Measurements from ENCODE around the gene RAP1GAP2.
A peak's percentile ranks its signal among the peaks of the same experiment; 100 is the strongest.

The RAP1GAP2 gene

DNA sequence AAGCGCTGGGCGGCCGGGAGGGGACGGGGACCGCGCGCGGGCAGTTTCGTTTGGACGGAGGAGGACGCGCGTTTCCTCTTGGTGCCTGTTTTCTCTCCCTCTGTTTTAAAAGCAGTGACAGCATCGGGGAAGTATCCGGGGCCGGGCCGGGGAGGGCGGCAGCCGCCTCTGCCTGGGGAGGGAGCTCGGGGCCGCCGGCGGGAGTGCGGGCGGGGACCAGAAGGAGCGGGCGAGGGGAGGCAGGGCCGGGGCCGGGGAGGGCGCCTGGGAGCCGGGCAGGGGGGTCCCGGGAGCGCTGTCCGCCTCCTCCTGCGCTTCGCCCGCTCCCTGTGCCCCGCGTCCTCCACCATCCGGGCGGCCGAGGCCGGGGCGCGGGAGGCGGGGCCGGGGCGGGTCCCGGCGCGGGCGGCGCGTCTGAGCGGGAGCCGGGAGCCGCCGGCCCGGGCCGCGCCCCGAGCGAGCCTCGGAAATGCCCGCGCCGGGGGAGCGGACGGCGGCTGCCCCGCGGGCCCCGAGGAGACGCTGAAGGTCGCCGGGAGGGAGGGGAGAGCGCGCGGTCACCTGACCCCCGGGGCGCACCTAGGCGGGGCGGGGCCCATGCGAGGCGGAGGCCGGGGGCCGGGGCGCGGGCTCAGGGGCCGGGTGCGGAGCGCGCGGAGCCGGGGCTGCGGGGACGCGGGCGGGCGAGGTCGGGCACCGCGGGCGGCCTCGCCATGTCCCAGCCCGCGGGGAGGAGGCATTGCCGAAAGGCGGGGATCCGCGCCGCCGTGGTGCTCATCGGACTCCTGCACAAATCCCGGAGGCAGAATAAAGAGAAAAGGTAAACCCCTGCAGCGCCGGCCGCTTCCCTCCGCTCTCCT lies 57.3 kb downstream of the RAP1GAP2 start:
- peak; percentile 59 for DNase-seq (ENCODE audit: low read depth, low spot score)

DNA sequence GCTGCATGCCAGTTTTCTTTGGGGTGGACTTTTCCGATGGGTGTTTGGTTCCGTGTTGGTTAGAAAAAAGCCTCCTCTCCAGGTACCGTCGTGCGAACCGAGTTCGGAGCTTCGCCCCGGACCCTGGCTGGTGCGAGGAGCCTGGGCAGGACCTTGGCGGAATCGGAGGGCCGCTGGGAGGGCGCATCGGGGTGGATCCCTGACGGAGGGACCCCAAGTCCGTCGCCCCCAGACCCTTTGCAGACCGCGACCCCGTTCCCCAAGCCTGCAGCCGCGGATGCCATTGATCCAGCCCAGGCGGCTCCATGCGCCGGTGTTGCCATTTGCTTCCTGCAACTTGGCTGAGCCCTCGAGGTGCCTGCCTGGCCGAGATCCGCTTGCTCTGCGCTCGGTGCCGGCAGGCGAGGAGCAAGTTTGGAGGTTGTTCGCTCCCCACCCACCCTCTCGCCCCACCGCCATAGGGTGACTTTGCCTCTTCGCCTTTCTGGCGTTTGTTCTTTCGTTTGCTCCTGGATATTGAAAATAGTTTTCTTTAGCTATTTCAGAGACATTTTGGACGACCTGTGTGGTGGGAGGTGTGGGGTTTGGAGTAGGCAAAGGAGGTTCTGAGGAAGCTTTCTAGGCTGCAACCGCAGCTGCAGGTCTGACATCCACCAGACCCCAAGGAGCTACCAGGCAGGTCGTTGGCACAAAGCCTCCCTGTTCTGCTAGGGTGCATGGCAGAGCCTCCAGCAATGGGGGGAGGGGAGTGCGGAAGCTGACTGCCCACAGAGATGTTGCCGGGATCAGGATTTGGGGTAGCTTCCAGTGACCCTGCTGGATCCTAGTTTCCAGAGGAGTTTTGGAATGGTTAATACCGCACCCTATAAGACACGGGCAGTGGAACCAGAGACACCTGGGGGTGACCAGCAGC lies 58.2 kb downstream of the RAP1GAP2 start:
- no peak for DNase-seq (ENCODE audit: low read depth, low spot score)

DNA sequence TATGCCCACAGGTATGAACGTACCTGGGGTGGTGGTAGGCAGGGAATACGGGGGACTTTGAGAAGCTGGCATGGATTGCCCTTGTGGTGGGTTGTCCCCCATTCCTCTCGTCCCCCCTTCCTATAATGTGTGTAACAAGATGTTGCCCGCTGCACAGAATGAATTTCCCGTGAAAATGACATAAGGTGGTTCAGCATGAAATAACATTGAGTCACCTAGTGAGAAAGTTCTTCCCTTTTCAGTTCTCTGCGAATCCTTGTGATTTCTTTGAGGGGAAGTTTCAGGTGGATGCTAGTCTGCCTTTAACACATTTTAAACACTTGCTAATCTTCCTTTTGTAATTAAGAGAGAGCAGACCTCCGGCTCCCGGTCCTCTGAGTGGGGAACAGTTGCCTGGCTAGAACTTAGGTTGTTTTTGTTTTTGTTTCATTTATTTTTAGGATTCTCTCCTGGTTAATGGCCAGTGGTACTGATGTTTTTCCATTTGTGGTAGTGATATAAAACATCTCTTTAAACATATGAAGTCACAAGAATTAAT lies 58.9 kb downstream of the RAP1GAP2 start:
- no peak for DNase-seq (ENCODE audit: low read depth, low spot score)

DNA sequence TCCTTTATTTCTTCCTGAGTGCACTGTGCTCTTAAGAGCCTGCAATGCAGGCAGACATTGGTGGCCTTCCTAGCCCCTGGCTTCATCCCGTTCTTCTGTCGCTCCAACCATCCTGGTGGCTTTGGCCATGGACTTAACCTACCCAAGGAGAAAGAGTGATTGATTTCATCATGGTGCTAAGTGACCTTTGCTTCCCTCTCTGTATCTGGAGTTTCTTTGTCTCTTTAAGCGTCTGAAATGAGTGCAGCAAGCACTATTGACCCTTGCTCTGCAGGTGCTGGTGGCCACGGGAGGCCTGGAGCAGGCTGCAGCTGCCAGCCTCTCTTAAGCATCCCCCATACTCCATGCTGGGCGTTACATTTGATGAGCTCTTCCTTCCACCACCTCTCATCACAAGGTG lies 60.5 kb downstream of the RAP1GAP2 start:
- DNase-seq (ENCODE audit: low read depth, low spot score): no peak

DNA sequence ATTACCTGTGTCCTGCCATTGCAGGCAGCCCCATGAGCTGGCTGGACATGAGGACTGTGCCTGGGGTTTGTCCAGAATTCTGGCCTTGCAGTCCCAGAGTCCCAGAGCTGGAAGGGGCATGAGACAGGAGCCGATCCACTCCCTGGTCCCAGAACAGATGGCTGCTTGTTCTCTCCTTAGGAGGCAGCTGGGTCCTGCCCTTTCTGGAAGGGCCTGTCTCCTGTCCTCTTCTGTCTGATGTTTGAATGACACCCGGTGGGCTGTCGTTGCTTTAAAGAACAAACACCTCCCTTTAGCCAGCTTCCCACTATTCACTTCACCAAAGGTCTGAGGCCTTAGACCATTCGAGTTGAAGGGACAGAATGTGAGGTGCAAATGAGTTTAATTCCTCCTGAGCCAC lies 63.8 kb downstream of the RAP1GAP2 start:
- no peak for DNase-seq (ENCODE audit: low read depth, low spot score)

DNA sequence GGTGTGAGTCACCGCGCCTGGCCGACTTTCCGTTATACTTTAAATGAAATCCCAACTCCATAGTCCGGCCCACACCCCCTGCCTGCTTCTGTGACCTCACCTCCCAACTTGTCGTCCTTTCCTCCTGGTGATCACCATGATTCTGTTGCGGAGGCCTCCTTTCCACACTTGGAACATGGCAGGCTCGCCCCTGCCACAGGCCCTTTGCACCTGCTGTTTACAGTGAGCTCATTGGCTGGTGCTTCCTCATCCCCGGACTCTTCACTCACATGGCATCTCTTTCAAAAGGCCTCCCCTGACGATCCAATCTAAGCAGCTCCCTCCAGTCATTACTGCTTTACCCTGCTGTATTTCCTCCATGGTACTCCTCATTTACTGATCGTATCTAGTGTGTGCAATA lies 64.6 kb downstream of the RAP1GAP2 start:
- DNase-seq (ENCODE audit: low read depth, low spot score): no peak

DNA sequence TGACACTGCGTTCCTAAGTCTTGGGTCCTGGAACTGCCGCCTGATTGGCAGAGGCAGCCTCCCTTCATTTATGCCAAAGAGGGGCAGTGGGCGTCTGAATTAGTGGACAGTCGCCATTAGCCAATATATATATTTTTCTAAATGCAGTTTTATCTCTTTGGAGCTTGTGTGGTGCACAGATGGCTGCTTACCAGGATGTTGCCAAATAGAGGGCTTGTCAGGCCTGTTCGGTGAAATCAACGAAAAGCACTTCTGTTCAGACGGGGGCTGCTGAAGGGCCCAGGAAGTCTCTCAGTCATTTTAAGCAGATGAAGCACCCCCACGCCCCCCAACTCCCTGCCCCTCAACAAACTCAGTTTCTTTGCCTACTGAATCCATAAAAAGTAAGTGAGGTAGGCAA lies 66.0 kb downstream of the RAP1GAP2 start:
- no peak for DNase-seq (ENCODE audit: low read depth, low spot score)

DNA sequence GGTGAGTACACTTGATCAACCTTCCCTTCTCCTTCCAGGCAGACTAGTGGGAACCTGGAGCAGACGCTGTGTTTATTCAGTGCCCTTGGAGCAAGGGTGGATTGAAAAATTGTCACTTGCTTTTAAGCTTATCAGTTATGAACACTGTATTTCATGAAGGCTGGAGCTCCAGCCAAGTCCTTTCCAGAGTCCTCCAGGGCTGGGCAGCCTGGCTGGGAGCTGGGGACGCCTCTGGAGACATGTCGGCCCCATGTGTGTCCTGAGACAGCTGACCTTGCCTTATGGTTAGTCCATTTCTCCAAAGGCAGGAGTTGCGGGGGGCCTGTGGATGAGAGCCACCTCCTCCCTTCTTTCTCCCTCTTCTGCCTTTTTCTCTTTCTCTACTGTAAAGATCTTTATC lies 67.0 kb downstream of the RAP1GAP2 start:
- no peak for DNase-seq (ENCODE audit: low read depth, low spot score)

DNA sequence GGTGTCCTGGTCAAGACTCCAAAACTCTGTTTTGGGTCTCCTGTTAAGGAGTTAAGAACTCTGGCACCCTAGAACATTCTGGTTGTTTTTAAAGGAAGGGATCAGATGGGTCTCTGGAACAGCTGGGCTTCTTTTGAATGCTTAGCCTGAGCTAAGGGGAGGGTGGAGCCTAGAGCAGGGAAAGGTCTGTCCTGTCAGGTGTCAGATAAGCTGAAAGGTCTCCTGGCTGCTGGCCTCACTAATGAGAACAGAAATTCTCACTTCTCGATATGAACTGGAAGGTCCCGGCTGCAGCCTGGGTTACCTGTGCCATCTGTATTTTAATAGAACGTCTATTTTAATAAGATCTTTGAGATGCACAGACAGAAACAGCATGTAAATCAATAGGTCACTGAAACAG lies 69.0 kb downstream of the RAP1GAP2 start:
- DNase-seq (ENCODE audit: low read depth, low spot score): no peak

DNA sequence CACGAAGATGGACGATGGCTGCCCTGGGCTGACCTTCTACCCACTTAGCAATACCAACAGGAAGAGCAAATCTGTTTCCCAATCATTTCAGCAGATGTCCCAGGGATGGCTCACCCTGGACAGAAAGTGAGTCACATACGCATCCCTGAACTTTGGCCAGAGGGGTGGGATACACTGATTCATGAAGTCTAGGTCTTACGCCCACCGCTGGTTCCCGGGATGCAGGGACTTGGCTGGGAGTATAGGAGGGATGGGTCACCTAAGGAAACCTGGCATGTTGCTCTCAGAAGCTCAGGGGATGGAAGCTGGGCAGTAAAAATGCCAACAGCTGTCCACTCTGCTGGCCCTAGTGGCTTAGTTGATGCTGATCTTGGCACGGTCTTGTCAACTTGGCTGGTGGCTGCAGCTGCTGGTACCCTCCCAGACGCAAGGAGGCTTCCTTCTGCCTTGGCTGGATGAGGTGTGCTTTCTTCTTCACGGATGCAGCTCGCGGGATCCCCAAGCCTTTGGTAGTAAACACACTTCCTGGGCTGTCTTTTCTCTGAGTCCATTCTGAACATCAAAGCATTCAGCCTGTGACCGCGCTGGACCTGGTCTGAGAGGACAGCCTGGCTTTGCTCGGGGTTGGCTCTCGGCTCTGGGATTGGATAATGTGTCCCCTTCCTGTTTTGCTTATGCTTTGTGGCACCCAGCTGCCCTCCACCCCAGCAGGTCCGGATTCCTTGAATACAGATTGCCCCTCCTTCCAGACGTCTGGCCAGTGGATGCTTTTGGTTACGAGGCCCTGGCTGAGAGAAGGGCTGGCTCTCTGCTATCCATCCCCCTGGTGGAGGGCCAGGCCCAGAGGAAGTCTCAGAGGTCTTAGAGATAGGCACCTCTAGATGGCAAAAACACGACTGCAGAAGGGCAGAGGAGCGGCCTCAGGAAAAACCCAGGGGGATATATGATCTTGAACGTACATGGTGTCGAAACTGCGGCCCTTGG lies 71.5 kb downstream of the RAP1GAP2 start:
- DNase-seq (ENCODE audit: low read depth, low spot score): peak; percentile 87

DNA sequence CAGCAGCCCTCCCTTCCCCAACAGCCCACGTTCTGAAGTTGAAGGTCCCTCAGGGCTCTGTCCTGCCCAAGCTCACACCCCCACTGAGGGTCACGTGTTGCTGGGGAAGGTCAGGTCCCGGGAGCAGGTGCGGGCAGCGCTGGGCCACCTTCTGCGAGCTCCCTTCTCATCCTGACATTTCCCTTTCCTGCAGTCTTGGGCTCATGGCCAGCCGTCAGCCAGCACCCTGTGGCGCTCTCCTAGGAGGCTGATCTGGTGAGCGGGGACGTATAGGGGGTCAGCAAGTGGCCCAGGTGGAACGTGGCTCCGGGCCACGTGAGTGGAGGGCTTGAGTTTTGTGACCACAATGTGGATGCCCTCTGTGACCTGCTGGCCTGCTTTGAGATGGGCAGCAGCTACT lies 73.4 kb downstream of the RAP1GAP2 start:
- DNase-seq (ENCODE audit: low read depth, low spot score): no peak

DNA sequence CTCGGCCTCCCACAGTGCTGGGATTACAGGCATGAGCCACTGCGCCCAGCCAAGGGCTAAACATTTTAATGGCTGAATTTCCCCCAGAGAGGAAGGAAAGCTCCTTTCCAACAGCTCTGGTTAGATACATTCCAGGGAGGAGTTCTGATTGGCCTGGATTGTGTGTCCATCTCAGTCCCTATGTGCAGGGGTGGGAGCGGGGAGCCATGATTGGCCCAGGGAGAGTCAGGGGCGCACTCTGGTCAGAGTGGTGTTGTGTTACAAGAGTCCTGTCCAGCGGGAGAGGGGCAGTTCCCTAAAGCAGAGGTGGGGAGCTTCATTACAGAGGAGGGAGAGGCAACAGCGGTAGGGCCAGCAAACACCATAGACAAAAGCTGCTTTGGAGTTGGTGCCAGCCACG lies 75.0 kb downstream of the RAP1GAP2 start:
- DNase-seq (ENCODE audit: low read depth, low spot score): peak; percentile 92

DNA sequence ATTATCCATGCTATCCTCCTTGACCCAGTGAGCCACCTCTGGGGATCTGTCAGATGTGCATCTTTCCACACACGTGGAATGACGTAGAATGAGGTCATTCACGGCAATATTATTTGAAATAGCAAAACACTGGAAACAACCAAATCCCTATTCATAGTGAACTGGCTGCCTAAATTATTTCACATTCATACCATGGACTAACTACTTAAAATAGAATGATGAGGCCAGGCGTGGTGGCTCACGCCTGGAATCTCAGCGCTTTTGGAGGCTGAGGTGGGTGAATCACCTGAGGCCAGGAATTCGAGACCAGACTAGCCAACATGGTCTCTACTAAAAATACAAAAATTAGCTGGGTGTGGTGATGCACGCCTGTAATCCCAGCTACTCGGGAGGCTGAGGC lies 75.5 kb downstream of the RAP1GAP2 start:
- DNase-seq (ENCODE audit: low read depth, low spot score): no peak

DNA sequence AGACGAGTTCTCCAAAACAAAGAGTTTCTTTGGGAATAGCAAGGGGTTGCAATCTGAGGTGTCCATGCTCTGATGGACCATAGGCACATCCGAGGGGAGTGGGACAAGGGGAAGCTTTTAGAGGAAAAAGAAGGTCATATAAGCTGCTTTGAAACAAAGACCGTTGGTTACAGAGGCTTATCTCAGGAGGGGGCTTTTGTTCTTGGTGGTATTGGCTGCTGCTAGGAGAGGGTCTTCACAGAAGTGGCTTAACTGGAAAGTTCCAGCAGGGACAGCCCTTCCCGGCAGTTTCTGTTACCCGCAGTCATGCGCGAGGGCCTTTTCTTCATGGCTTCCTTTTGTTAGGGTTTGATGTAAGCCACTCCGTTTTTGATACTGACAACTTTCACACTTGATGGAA lies 76.0 kb downstream of the RAP1GAP2 start:
- peak; percentile 79 for DNase-seq (ENCODE audit: low read depth, low spot score)

DNA sequence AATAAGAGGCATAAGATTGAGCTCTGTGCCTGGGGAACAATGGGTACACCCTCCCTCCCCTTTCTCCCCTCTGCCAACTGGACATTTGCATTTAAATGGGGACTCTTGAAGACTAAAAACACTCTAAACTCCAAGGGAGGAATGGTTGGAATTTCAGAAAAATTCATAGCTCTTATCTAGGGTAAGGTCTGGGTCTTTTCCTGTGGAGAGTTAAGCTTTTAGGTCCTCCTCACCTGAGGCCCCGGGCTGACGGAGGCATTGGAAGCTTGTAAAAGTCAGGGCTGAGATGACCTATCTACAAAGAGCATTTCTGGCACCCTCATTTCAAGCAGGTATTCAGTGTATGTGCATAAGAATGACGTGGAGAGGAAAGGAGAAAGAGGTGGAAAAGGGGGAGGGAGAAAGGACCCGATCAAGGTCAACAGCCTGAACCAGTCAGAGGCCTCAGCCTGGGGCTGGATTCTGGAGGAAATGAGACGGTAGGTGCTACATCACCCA lies 78.0 kb downstream of the RAP1GAP2 start:
- peak; percentile 89 for DNase-seq (ENCODE audit: low read depth, low spot score)

DNA sequence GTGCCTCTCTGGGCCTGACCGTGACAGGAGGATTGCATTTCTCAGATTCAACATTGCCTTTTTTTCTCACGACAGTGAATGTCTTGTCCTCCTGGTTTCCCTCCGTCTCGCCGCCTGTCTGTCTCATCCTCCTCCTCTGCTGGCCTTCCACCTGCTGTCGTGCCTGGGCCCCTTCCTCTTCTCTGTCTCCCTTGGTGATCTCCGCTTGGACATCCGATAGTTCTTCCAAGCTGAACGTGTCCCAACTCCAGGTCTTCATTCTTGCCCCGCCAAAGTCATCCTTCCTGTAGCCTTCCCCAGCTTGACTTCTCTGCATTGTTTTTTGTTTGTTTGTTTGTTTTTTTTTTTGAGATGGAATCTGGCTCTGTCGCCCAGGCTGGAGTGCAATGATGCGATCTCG lies 79.4 kb downstream of the RAP1GAP2 start:
- DNase-seq (ENCODE audit: low read depth, low spot score): no peak

DNA sequence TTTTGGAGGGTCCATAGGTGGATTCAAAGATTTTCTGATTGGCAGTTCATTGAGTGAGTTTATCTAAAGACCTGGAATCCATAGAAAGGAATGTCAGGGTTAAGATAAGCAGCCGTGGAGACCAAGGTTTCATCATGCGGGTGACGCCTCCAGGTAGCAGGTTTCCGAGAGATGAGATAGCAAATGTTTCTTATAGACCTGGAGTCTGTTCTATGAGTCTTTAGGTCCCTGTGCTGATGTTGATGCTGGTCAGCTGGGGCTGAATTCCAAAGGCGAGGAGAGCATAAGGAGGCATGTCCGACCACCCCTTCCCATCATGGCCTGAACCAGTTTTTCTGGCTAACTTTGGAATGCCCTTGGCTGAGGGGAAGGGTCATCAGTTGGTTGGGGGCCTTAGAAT lies 80.2 kb downstream of the RAP1GAP2 start:
- DNase-seq (ENCODE audit: low read depth, low spot score): peak; percentile 62

DNA sequence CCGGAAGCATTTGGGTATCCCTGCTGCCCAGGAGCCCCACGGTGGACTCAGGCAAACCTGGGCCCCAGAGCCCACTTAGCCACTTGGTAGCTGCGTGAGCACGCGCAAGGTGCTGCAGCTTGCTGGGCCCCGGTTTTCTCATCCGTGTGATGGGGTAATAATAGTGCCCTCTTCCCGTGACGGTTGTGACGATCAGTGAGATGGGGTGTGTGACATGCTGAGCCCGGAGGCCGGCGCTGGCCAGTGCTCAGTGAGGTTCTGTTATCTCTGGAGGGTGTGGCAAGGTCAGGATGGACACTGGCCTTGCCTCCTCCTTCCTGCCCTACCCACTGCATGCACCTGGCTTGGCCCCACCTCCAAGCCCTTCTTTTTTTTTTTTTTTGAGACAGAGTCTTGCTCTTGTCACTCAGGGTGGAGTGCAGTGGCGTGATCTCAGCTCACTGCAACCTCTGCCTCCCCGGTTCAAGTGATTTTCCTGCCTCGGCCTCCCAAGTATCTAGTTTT lies 82.6 kb downstream of the RAP1GAP2 start:
- DNase-seq (ENCODE audit: low read depth, low spot score): no peak

DNA sequence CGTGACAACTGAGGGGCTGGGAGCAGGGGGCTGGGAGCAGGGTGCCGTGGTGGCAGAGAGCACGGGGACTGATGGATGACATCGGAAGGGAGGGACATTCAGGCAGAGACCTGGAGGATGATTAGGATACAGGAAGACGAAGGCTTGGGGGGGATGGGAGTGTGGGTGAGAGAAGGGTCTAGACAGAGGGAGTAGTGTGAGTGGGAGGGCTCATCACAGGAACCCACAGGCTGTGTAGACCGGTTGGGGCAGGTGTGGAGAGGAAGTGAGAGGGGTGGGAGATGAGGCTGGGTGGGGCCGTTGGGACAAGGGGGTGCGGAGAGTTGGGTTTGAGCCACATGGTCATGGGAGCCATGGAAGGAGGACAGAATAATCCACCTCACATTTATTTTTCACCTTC lies 83.8 kb downstream of the RAP1GAP2 start:
- DNase-seq (ENCODE audit: low read depth, low spot score): no peak

DNA sequence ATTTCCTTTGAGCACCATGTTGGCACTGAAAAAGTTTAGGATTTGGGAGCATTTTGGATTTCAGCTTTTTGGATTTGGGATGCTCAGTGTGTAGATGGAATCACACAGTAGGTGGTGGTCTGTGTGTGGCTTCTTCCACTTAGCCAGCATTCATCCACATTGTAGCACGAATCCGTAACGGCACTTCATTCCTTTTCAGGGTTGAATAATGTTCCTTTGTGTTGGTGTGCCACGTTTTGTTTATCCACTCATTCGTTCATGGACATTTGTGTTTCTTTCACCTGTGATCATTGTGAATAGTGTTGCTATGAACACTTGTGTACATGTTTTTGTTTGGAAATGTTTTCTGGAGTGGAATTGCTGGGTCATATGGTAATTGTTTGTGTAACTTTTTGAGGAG lies 85.1 kb downstream of the RAP1GAP2 start:
- no peak for DNase-seq (ENCODE audit: low read depth, low spot score)

All from ELF-1 (cell line).